Measurements from ENCODE around the gene AGAP1. TPM values are rescaled to one million over a fixed set of nuclear protein-coding genes. Genes with fewer than 3 reads are reported as not detected.

The AGAP1 gene
- total RNA-seq, 3 donors from 2014 or later (not counting 1 experiment from before 2014, with no cell fraction given): 42.0 to 56.4 (median 45.7) TPM

DNA sequence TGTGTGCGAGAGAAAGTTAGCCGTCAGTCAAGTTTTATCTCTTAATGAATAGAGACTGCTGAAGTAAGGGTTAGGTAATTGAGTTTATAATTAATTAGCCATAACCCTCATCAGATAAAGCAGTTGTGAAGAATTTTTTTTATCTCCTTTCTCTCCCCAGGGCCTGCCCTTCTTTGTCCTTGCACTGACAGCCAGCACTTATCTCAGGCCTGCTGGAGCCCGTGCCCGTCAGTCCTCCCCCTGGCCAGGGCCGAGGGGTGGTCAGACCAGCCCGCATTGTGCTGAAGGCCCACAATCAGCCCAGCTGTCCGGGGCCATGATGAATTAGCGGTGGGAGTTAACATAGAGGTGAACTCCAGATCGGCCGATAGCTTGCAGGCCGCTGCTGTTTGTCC, 358.7 kb downstream of the AGAP1 start:
- Histone ChIP-seq H3K4me1 (ENCODE audit: control insufficient read depth, insufficient read depth, low read length) (no peaks in the 10 kb centered on the region), H3K9me3 (ENCODE audit: control insufficient read depth, insufficient read depth, low read length) (no peaks in the 10 kb centered on the region), H3K27me3 (ENCODE audit: control insufficient read depth, insufficient read depth, low read length) (no peaks in the 10 kb centered on the region), H3K4me3 (ENCODE audit: low read length) (no peak overlapping the region), H3K36me3 (ENCODE audit: control insufficient read depth, insufficient read depth, low read length) (no peaks in the 10 kb centered on the region), H3K27ac (ENCODE audit: low read length) (no peak overlapping the region)
- no peaks in the 10 kb centered on the region for H3K9me3 Mint-ChIP-seq
- no peak for ATAC-seq
- 92% methylated on average over 10 of the region's 11 CpGs for WGBS (ENCODE audit: insufficient coverage)
- H3K27me3 Mint-ChIP-seq (ENCODE audit: low read depth in 2 of 2): no peaks in the 10 kb centered on the region
- H3K4me1 Mint-ChIP-seq: peaks cover 8 to 11% of the 10 kb centered on the region in 2 donors
- no peak for DNase-seq
- H3K36me3 Mint-ChIP-seq: no peaks in the 10 kb centered on the region
- TF ChIP-seq, protein P1, sequence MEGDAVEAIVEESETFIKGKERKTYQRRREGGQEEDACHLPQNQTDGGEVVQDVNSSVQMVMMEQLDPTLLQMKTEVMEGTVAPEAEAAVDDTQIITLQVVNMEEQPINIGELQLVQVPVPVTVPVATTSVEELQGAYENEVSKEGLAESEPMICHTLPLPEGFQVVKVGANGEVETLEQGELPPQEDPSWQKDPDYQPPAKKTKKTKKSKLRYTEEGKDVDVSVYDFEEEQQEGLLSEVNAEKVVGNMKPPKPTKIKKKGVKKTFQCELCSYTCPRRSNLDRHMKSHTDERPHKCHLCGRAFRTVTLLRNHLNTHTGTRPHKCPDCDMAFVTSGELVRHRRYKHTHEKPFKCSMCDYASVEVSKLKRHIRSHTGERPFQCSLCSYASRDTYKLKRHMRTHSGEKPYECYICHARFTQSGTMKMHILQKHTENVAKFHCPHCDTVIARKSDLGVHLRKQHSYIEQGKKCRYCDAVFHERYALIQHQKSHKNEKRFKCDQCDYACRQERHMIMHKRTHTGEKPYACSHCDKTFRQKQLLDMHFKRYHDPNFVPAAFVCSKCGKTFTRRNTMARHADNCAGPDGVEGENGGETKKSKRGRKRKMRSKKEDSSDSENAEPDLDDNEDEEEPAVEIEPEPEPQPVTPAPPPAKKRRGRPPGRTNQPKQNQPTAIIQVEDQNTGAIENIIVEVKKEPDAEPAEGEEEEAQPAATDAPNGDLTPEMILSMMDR (IDR thresholded peaks at IDR 0.05): no peak
- intact Hi-C loops (cut with micrococcal nuclease): no loop called here
- H3K27ac Mint-ChIP-seq: no peak overlapping the region
- H3K4me3 Mint-ChIP-seq: no peak overlapping the region

DNA sequence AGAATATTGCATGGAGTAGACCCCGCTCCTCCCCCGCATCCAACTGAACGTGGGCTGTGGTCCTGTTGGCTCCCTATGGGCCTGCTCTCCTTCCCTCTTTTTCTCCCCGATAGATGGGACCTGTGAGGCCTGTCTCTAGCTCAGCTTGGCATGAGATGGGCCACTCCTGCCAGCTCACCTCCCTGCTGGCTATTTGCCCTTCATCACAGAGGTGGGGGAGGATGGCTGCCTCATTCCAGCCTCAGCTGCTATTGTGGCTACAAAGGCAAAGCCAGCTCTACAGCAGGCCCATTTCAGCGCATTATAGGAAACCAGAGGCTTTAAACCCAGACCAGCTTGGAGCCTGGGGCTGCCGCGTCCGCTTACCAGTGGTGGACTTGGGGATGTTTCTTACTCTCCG, 360.4 kb downstream of the AGAP1 start:
- Histone ChIP-seq H3K27me3 (ENCODE audit: control insufficient read depth, insufficient read depth, low read length) (no peaks in the 10 kb centered on the region), H3K4me3 (ENCODE audit: low read length) (no peak overlapping the region), H3K9me3 (ENCODE audit: control insufficient read depth, insufficient read depth, low read length) (no peaks in the 10 kb centered on the region), H3K27ac (ENCODE audit: low read length) (no peak overlapping the region), H3K4me1 (ENCODE audit: control insufficient read depth, insufficient read depth, low read length) (no peaks in the 10 kb centered on the region), H3K36me3 (ENCODE audit: control insufficient read depth, insufficient read depth, low read length) (no peaks in the 10 kb centered on the region)
- Mint-ChIP-seq H3K9me3 (no peaks in the 10 kb centered on the region), H3K27me3 (ENCODE audit: low read depth in 2 of 2) (no peaks in the 10 kb centered on the region), H3K36me3 (no peaks in the 10 kb centered on the region), H3K4me3 (no peak overlapping the region), H3K4me1 (peaks cover 8 to 11% of the 10 kb centered on the region in 2 donors), H3K27ac (no peak overlapping the region)
- TF ChIP-seq, protein P1 (IDR thresholded peaks at IDR 0.05): no peak
- WGBS (ENCODE audit: insufficient coverage): 94% methylated on average over 9 of the region's 9 CpGs
- no peak for ATAC-seq
- no peak for DNase-seq
- intact Hi-C loops (cut with micrococcal nuclease): no loop called here

DNA sequence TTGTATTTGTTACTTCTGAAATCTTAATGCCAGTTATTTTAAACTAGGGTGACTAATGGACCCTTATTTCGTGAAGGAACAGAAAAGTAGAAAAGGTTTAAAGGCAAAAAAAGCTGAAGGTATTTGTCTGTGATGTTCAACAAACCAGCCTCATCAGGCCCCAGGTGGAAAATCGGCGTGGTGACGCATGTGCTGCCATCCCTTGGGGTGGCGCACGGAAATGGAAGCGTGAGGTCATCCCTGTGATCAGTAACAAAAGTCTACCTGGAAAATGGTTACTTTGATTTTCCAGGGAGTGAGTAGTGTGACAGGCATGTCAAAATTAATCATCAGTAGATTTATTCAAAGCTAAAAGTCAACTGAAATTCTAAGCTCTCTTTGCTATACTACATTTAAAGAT, 361.2 kb downstream of the AGAP1 start:
- Mint-ChIP-seq H3K9me3 (no peaks in the 10 kb centered on the region), H3K36me3 (no peaks in the 10 kb centered on the region), H3K4me3 (no peak overlapping the region), H3K27me3 (ENCODE audit: low read depth in 2 of 2) (no peaks in the 10 kb centered on the region), H3K27ac (no peak overlapping the region), H3K4me1 (peaks cover 5 to 6% of the 10 kb centered on the region in 2 donors)
- Histone ChIP-seq H3K4me1 (ENCODE audit: control insufficient read depth, insufficient read depth, low read length) (no peaks in the 10 kb centered on the region), H3K4me3 (ENCODE audit: low read length) (no peak overlapping the region), H3K27me3 (ENCODE audit: control insufficient read depth, insufficient read depth, low read length) (no peaks in the 10 kb centered on the region), H3K9me3 (ENCODE audit: control insufficient read depth, insufficient read depth, low read length) (no peaks in the 10 kb centered on the region), H3K27ac (ENCODE audit: low read length) (no peak overlapping the region), H3K36me3 (ENCODE audit: control insufficient read depth, insufficient read depth, low read length) (no peaks in the 10 kb centered on the region)
- intact Hi-C loops (cut with micrococcal nuclease): no loop called here
- TF ChIP-seq, protein P1 (IDR thresholded peaks at IDR 0.05): no peak
- WGBS (ENCODE audit: insufficient coverage): 90% methylated on average over 7 of the region's 7 CpGs
- ATAC-seq (no peak), DNase-seq (no peak)

DNA sequence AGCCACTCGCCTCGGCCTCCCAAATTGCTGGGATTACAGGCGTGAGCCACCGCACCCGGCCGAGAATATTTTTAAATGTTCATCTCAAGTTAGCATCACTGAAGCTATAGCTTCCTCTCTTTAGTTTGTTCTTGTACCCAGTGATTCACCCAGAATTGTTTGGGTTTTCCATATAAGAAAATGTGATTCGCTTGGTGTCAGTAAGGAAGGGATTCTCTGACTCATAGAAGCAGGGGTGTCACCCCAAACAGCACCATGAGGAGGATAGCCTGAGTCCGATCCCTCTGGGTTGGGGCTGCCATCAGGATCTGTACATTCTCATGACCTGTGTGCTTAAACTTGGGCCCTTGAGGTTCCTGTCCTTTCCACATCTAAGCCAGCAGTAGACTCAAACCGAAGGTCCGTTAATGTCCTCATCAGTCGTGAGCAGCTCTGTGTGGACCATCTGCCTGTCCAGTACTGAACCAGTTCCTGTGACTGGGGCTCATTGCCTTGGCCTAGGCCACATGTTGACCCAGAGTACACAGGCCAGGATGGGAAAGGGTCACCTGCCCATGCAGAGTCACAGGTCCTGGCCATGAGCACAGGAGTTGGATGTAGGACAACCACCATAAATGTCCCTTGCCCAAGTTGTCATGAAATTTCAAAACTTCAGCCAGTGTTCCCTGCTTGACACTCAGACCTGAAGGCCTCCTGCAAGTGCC, 362.5 kb downstream of the AGAP1 start:
- ATAC-seq (no peak), DNase-seq (no peak)
- no peak overlapping the region for H3K4me3 Mint-ChIP-seq
- peaks cover 0 to 5% of the 10 kb centered on the region in 2 donors for H3K4me1 Mint-ChIP-seq
- no peaks in the 10 kb centered on the region for H3K9me3 Mint-ChIP-seq
- intact Hi-C loops (cut with micrococcal nuclease): no loop called here
- Histone ChIP-seq H3K4me1 (ENCODE audit: control insufficient read depth, insufficient read depth, low read length) (no peaks in the 10 kb centered on the region), H3K27ac (ENCODE audit: low read length) (no peak overlapping the region), H3K4me3 (ENCODE audit: low read length) (no peak overlapping the region), H3K9me3 (ENCODE audit: control insufficient read depth, insufficient read depth, low read length) (no peaks in the 10 kb centered on the region), H3K36me3 (ENCODE audit: control insufficient read depth, insufficient read depth, low read length) (no peaks in the 10 kb centered on the region), H3K27me3 (ENCODE audit: control insufficient read depth, insufficient read depth, low read length) (no peaks in the 10 kb centered on the region)
- H3K27me3 Mint-ChIP-seq (ENCODE audit: low read depth in 2 of 2): no peaks in the 10 kb centered on the region
- H3K27ac Mint-ChIP-seq: no peak overlapping the region
- TF ChIP-seq, protein P1 (IDR thresholded peaks at IDR 0.05): no peak
- WGBS (ENCODE audit: insufficient coverage): 96% methylated on average over 11 of the region's 11 CpGs
- no peaks in the 10 kb centered on the region for H3K36me3 Mint-ChIP-seq

All from natural killer cell (primary cell).